HG02938 (cell line): Measurements from ENCODE around the gene KRT77.

Experiments
- ATAC-seq: cut with Tn5 transposase; IDR thresholded peaks from one replicate; pipeline ENCODE4 v1.9.1; 2021; ENCODE audit warnings: mild to moderate bottlenecking, moderate library complexity; ENCODE audit not compliant: unreplicated experiment

The KRT77 gene

GRCh38 chr12:52694151-52694550 is 9.2 kb downstream of the KRT77 start:
- no peak for ATAC-seq

DNA sequence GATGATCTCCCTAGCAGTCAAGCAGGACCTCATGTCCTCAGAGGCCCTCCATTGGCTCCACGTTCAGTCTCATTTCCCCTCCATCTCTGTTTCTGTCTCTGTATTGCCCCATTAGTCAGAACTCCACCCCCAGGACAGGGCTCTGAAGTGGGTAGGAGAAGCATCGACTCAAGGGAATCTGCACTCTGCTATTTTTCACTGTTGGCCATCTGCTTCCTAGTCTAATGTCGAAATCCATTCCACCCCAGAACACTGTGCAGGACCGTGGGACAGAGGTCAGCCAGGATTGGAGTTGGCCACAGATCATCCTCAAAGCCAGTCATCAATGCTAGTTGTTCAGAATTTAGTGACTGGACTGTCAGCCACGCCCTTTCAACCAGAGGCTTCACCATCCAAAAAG is 10.1 kb downstream of the KRT77 start:
- ATAC-seq = no peak

DNA sequence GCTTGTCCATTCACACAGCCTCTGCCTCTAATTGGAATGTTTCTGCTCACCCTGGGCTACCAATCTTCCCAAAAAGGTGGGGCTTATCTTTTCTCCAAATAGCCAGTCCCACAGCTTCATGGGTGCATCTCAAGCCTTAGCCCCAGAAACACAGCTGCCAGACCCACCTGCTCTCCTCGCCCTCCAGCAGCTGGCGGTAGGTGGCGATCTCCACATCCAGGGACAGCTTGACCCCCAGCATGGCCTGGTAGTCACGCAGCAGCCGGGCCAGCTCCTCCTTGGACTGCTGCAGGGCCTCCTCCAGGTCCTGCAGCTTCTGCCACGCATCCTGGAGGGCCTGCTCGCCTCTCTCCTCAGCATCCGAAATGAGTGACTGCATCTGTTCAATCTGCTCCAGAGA is 11.1 kb downstream of the KRT77 start:
- no peak for ATAC-seq

GRCh38 chr12:52691841-52692150 is 11.5 kb downstream of the KRT77 start:
- ATAC-seq = no peak

- no peak for ATAC-seq
Observed at GRCh38 chr12:52691076-52691840, 12.1 kb downstream of the KRT77 start.

DNA sequence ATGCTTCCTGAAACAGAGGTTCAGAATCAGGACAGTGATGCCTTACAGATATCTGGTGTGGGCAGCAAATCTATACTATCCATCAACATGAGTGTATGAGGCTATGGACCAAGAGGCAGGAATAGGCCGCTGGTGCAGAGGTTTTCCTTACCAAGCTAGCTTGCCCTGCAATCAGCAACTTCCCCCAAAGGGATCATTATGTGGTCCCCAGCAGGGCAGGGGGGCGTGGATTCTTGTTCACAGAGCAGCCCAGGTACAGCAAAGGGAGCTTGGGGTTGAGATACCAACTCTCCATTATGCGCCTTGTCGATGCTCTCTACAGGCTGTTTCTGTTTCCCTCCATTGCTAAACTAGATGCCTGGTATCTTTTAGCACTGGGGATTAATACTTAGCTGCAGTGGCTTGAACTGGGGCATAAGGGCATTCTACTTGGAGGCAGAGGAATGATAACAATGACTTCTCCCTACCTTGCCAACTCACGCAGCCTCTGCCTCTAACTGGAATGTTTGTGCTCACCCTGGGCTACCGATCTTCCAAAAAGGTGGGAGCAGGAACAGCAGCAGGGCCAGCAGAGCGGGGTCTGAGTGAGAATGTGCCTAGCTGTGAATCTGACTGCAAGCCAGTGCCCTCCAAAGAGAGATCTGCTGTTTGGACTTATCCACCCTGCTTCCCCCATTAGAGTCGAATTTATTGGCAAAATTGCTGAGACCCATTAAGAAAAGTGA is 12.8 kb downstream of the KRT77 start:
- ATAC-seq = no peak

GRCh38 chr12:52689936-52690335 is 13.4 kb downstream of the KRT77 start:
- ATAC-seq = no peak

DNA sequence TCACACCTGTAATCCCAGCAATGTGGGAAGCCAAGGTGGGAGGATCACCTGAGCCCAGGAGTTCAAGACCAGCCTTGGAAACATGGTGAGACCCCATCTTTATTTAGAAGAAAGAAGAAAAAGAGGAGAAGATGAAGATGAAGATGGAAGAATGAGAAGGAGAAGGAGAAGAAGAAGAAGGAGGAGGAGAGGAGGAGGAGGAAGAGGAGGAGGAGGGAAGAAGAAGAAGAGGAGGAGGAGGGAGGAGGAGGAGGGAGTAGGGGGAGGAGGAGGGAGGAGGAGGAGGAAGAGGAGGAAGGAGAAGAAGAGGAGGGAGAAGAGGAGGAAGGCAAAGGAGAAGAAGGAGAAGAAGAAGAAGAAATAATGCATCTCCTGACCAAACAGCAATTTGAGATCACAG is 14.1 kb downstream of the KRT77 start:
- ATAC-seq = no peak

- ATAC-seq = no peak
Observed at GRCh38 chr12:52688481-52688880, 14.8 kb downstream of the KRT77 start.

- no peak for ATAC-seq
Observed at GRCh38 chr12:52687497-52688385, 15.6 kb downstream of the KRT77 start.

DNA sequence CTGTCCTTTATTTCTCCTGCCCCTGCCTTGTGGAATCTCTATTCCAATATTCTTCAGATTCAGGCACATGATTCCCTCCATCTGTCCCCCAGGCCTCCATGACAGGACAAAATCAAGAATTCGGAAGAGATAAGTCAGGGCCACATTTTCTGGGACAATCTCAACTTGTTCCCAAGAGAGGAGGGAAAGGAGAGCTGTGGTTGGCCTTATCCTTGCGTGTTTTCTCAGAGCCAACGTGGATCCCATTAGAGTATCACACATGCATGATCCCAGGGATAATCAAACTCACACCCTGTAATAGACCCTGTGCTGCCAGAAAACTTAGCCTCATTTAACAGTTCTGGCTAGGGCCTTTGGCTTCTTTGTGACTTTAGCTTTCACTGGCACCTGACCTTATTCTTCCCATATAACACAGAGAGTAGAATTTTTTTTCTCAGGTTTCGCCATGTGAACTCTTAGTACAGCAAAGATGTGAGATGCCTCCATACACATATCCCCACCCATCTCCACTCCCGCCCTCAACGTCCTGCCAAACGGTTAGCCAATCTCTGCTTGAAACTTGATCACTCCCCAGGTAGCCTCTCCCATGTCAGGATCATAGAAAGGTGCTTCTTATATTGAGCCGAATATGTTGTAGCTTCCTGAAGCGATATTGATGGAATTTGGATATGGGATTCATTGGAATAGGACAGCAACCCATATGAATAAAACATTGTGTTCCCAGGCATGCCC is 16.4 kb downstream of the KRT77 start:
- no peak for ATAC-seq

DNA sequence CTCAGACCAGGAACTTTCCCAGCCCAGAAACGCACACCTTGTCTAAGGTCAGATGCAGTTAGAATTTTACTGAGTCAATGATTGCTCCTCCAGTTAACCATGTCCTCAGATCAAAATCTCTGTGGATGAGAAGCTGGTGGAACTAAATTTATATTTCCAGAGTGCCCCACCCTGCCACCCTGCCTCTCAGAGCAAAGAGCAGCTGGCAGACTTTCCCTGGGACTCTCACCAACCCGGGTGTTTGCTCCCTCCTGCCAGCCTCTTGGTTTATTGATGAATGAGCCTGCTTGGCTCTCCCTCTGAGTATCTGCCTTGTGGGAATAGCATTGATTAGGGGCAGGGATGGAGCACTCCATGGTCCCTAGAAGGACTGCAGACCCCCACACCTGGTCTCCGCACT is 17.3 kb downstream of the KRT77 start:
- no peak for ATAC-seq

DNA sequence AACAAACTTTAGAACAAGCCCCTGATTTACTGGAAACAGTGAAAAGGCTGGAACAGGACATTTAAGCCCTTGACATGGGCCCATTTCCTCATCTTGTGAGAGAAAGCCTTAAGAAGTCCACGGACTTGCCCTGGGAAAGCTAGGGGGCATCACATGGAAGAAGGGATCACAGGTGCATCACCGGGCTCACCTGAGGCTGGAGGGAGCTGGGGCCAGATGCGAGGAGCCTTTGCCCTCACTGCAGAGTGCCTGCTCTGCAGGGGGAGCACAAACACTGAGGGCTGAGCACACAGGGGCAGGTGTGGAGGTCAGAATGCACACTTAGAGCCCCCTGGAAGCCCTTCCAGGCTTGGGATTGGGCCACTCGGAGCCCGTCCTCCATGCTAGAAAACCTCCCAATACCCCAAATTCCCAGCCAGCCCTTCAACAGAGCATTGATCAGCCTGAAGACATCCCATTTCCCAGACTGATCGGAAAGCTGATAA is 17.9 kb downstream of the KRT77 start:
- ATAC-seq = no peak

DNA sequence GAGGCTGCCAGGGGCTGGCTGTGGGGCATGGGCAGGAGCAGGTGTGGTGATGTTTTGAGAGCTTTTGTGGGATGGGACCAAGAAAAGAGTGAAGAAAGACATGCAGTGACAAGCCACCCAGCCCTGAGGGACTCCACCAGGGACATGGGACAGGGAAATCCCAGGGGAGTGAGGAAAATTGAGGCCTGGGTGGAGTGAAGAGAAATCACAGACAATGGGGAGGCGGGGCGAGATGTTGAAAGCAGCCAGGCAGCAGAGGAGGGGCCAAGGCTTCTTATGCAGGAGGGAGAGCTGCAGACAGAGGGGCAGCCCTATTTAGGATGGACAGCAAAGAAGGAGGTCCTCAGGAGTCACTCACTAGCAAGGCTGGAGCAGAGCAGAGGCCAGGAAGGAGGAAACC is 18.9 kb downstream of the KRT77 start:
- ATAC-seq = no peak

DNA sequence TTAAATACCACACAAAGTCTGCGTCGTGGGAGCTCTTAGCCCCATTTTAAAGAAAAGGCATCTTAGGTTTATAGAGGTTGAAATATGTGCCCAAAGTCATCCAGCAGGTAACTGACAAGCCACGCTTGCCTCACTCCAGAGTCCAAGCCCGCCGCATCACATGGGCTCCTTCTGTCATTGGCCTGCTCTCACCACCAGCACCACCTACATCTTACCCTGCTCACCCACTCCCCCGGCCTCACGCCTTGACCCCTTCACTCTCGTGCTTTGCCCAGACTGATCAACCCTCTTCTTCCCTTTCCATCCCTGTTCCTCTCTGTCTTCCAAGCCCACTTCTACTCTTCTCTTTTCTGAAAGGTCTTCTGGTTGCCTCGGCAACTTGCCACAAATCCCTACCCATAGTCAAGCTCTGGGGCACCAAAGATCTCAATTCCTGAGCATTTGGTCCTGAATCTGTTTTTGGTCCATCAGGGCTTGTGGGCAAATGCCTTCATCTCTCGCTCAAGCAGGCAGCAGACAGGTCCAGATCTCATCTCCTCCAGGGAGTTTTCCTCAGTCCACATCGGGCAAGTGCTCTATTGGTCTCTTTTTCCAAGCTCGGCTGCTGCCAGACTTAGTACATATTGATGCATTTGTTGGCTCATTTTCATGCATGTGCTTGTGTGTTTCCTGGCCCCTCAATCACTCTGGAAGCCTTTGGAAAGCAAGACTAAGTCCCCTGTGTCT is 19.6 kb downstream of the KRT77 start:
- no peak for ATAC-seq

GRCh38 chr12:52682938-52683574 is 20.3 kb downstream of the KRT77 start:
- ATAC-seq = no peak

DNA sequence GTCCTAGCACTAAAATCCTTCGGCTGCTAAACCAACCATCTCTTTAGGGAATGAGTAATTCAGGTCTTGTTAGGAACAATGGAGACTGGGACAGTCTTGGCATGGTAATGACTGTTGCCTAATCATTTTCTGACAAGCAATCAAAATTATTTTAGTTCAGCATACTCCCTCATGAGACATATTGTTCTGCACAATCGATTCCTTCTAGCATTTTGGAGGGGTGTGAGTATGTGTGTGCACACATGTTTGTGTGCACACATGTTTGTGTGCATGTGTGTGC is 21.0 kb downstream of the KRT77 start:
- ATAC-seq = no peak

DNA sequence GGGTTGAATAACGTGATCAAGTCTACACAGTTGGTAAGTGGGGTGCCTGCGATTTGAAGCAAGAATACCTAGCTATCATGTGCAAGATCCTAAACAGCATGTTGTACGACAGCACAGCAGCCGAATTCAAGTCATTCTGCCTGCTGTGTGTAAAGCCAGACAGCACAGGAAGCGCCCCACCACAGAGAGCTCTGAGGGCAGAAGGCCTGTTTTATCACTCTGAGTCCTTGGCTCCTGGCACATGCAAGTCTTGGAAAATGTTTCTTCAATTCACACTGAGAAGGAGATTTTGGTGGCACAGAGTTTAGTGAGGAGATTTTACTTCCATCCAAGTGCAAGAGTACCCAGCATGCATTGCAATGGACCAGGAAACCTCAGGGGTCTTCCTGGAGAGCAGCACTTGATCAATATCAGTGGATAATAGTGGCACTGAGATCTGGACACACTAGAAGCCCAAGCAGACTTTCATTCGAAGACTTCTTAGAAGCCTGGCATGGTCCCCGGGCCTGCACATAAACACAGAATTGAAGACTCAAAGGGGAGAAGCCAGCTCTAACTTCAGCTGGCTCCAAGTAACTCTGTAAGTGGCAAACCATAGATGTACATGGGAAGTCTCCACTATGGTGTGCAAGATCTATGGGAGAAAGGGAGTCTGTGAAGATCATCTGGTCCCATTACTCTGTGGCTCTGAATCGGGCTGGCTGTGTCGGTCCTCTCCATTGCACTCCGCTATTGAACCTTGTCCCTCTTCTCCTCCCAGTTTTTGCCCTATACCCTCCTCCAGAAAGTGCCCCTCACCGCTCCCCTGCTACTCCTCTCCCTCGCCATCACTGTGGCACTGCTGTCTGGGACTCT is 21.6 kb downstream of the KRT77 start:
- no peak for ATAC-seq

GRCh38 chr12:52680363-52680762 is 23.0 kb downstream of the KRT77 start, which contains the start of gene KRT1:
KRT1 (minus strand) TSS chr12:52680407; CDS start chr12:52680348, 59 bp downstream.
- no peak for ATAC-seq
